ENCODE data around the gene SDR42E2. TPM values are rescaled to one million over a fixed set of nuclear protein-coding genes. Genes with fewer than 3 reads are reported as not detected.

The SDR42E2 gene
- polyA plus RNA-seq, 3 donors = 0.16 to 0.23 TPM; not detected in 1

DNA sequence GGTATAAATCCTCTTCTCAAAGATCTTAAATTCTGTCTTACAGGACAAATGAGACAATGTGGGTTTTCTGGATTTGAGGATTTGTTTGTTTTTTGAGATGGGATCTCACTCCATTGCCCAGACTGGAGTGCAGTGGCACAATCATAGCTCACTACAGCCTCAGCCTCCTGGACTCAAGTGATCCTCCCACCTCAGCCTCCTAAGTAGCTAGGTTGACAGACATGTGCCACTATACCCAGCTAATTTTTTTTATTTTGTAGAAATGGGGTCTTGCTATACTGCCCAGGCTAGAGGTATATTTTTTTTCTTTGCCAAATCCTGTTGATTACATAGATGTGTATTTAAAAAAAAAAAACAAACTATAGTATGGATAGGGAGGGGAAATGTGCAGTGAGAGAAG, 31.8 kb upstream of the SDR42E2 start:
- intact Hi-C loops (cut with micrococcal nuclease) = no loop called here
- Histone ChIP-seq H3K4me1 (ENCODE audit: control insufficient read depth in 1 of 2, insufficient read depth in 2 of 2, low read length in 2 of 2) (no peaks in the 10 kb centered on the region), H3K9ac (ENCODE audit: insufficient read depth, low read length, poor library complexity, severe bottlenecking) (no peak overlapping the region), H3K36me3 (replicated peaks in 1 of 2; ENCODE audit: control insufficient read depth in 1 of 2, insufficient read depth in 2 of 2, low read length in 2 of 2) (no peaks in the 10 kb centered on the region), H3K4me3 (replicated peaks in 1 of 3; ENCODE audit: low read depth in 2 of 3, low read length in 3 of 3) (no peak overlapping the region), H3K27ac (ENCODE audit: low read depth in 1 of 2, low read length in 2 of 2) (no peak overlapping the region), H4K20me1 (ENCODE audit: insufficient read depth, low read length) (no peaks in the 10 kb centered on the region), H3K4me2 (replicated peaks; ENCODE audit: extremely low read depth, low read length, poor library complexity, severe bottlenecking) (no peak overlapping the region), H3K27me3 (ENCODE audit: control insufficient read depth in 2 of 2, insufficient read depth in 2 of 2, low read length in 2 of 2) (no peaks in the 10 kb centered on the region), H2AFZ (ENCODE audit: insufficient read depth, low read depth, low read length, poor library complexity, severe bottlenecking) (no peak overlapping the region), H3K79me2 (ENCODE audit: insufficient read depth, low read length) (no peaks in the 10 kb centered on the region), H3K9me3 (replicated peaks in 1 of 2; ENCODE audit: control insufficient read depth in 1 of 2, insufficient read depth in 1 of 2, low read length in 2 of 2) (no peaks in the 10 kb centered on the region)
- Mint-ChIP-seq H3K27ac (no peak overlapping the region), H3K9me3 (peaks cover 0 to 5% (median 0%) of the 10 kb centered on the region in 7 donors), H3K27me3 (ENCODE audit: low read depth in 3 of 3) (peaks cover 3 to 5% (median 5%) of the 10 kb centered on the region in 3 donors), H3K4me1 (no peaks in the 10 kb centered on the region), H3K36me3 (no peaks in the 10 kb centered on the region), H3K4me3 (no peak overlapping the region)
- TF ChIP-seq, protein P1, sequence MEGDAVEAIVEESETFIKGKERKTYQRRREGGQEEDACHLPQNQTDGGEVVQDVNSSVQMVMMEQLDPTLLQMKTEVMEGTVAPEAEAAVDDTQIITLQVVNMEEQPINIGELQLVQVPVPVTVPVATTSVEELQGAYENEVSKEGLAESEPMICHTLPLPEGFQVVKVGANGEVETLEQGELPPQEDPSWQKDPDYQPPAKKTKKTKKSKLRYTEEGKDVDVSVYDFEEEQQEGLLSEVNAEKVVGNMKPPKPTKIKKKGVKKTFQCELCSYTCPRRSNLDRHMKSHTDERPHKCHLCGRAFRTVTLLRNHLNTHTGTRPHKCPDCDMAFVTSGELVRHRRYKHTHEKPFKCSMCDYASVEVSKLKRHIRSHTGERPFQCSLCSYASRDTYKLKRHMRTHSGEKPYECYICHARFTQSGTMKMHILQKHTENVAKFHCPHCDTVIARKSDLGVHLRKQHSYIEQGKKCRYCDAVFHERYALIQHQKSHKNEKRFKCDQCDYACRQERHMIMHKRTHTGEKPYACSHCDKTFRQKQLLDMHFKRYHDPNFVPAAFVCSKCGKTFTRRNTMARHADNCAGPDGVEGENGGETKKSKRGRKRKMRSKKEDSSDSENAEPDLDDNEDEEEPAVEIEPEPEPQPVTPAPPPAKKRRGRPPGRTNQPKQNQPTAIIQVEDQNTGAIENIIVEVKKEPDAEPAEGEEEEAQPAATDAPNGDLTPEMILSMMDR (IDR thresholded peaks at IDR 0.05) = no peak
- no peak for DNase-seq

DNA sequence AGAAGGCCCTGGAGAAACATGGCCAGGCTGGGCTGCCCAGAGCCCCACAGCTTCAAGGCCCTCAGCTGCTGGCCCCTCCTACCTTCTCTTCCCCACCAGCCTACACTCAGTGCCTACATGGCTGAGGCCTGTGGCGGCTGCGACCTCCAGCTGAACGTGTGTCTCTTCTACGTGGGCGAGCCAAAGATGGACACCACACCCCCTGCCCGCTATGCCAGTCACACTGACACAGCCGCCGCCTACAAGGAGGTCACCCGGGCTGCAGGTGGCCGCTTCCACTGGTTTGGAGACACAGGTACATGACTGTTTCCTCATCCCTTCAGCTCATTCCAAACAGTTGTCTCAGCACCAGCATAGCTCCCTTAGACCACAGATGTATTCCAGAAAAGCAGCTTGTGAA, 29.5 kb upstream of the SDR42E2 start:
- H3K4me3 ChIP-seq (replicated peaks in 1 of 3; ENCODE audit: low read depth in 2 of 3, low read length in 3 of 3) = no peak overlapping the region
- H3K4me1 Mint-ChIP-seq = no peaks in the 10 kb centered on the region
- H2AFZ ChIP-seq (ENCODE audit: insufficient read depth, low read depth, low read length, poor library complexity, severe bottlenecking) = no peak overlapping the region
- no peaks in the 10 kb centered on the region for H4K20me1 ChIP-seq (ENCODE audit: insufficient read depth, low read length)
- H3K79me2 ChIP-seq (ENCODE audit: insufficient read depth, low read length) = no peaks in the 10 kb centered on the region
- no peak overlapping the region for H3K27ac Mint-ChIP-seq
- DNase-seq = no peak
- H3K27me3 Mint-ChIP-seq (ENCODE audit: low read depth in 3 of 3) = peaks cover 2 to 11% (median 5%) of the 10 kb centered on the region in 3 donors
- WGBS (ENCODE audit: insufficient coverage) = 93% methylated on average over 10 of the region's 10 CpGs
- no peaks in the 10 kb centered on the region for H3K36me3 ChIP-seq (replicated peaks in 1 of 2; ENCODE audit: control insufficient read depth in 1 of 2, insufficient read depth in 2 of 2, low read length in 2 of 2)
- H3K27me3 ChIP-seq (ENCODE audit: control insufficient read depth in 2 of 2, insufficient read depth in 2 of 2, low read length in 2 of 2) = no peaks in the 10 kb centered on the region
- H3K36me3 Mint-ChIP-seq = no peaks in the 10 kb centered on the region
- TF ChIP-seq, protein P1 (IDR thresholded peaks at IDR 0.05) = no peak
- no peak overlapping the region for H3K27ac ChIP-seq (ENCODE audit: low read depth in 1 of 2, low read length in 2 of 2)
- no peaks in the 10 kb centered on the region for H3K4me1 ChIP-seq (ENCODE audit: control insufficient read depth in 1 of 2, insufficient read depth in 2 of 2, low read length in 2 of 2)
- H3K4me2 ChIP-seq (replicated peaks; ENCODE audit: extremely low read depth, low read length, poor library complexity, severe bottlenecking) = no peak overlapping the region
- H3K9me3 ChIP-seq (replicated peaks in 1 of 2; ENCODE audit: control insufficient read depth in 1 of 2, insufficient read depth in 1 of 2, low read length in 2 of 2) = no peaks in the 10 kb centered on the region
- peaks cover 0 to 5% (median 0%) of the 10 kb centered on the region in 7 donors for H3K9me3 Mint-ChIP-seq
- intact Hi-C loops (cut with micrococcal nuclease) = no loop called here
- H3K4me3 Mint-ChIP-seq = no peak overlapping the region
- no peak overlapping the region for H3K9ac ChIP-seq (ENCODE audit: insufficient read depth, low read length, poor library complexity, severe bottlenecking)
